Epithelial cell of proximal tubule (primary cell): ENCODE data around the gene EXOC6. TPM values are rescaled to one million over a fixed set of nuclear protein-coding genes. Genes with fewer than 3 reads are reported as not detected.

ENCODE experiments used
- DNase-seq: peaks from one replicate; pipeline ENCODE4 v3.0.0-alpha.2; 2011; ENCODE audit warnings: low read depth
- H3K4me3 ChIP-seq: 2 replicates; pipeline ENCODE4 v1.5.1; 2011; ENCODE audit warnings: low read depth, mild to moderate bottlenecking, low read length
- total RNA-seq: library from RNA; depleted of rRNA; stranded (reverse); fragments of >200 nt; gene quantifications from 2 replicates; pipeline ENCODE4 v1.2.3, GENCODE V29; 2015
- TF ChIP-seq, protein P1 (sequence below): conservative IDR thresholded peaks from 2 replicates; pipeline ENCODE4 v1.5.1; 2012; ENCODE audit warnings: low read depth, mild to moderate bottlenecking, low read length

EXOC6 gene
- total RNA-seq, 1 donor from 2014 or later, result 12.1 TPM

DNA sequence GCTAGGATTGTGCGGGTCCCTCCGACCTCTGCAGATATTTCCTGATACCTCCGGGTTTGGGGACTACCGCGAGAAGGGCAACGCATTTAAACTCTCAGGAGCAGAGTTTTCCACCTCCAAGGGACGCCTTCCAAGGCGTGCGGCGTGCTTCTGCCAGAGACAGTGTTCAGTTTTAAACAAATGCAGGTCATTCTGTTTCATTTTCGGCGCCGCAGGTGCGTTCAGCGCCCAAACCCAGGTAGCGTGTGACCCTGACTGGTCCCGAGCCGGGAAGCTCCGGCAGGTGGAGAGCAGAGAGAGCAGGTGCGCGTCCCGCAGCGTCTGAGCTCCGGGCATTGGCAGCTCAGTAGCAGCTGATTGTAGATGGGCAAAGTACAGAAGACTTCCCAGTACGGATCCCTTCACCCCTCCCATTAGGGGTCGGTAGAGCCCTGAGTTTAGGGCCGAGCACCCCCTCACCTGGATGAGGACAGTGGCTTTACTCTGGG, 223.9 kb downstream of the EXOC6 start:
- peak overlapping the region; percentile 57 for H3K4me3 ChIP-seq
- TF ChIP-seq, protein P1, sequence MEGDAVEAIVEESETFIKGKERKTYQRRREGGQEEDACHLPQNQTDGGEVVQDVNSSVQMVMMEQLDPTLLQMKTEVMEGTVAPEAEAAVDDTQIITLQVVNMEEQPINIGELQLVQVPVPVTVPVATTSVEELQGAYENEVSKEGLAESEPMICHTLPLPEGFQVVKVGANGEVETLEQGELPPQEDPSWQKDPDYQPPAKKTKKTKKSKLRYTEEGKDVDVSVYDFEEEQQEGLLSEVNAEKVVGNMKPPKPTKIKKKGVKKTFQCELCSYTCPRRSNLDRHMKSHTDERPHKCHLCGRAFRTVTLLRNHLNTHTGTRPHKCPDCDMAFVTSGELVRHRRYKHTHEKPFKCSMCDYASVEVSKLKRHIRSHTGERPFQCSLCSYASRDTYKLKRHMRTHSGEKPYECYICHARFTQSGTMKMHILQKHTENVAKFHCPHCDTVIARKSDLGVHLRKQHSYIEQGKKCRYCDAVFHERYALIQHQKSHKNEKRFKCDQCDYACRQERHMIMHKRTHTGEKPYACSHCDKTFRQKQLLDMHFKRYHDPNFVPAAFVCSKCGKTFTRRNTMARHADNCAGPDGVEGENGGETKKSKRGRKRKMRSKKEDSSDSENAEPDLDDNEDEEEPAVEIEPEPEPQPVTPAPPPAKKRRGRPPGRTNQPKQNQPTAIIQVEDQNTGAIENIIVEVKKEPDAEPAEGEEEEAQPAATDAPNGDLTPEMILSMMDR, result no peak
- DNase-seq, result no peak

GRCh38 chr10:93072713-93073538, 224.6 kb downstream of the EXOC6 start:
- TF ChIP-seq, protein P1, result no peak
- H3K4me3 ChIP-seq, result peak overlapping the region; percentile 57
- no peak for DNase-seq

DNA sequence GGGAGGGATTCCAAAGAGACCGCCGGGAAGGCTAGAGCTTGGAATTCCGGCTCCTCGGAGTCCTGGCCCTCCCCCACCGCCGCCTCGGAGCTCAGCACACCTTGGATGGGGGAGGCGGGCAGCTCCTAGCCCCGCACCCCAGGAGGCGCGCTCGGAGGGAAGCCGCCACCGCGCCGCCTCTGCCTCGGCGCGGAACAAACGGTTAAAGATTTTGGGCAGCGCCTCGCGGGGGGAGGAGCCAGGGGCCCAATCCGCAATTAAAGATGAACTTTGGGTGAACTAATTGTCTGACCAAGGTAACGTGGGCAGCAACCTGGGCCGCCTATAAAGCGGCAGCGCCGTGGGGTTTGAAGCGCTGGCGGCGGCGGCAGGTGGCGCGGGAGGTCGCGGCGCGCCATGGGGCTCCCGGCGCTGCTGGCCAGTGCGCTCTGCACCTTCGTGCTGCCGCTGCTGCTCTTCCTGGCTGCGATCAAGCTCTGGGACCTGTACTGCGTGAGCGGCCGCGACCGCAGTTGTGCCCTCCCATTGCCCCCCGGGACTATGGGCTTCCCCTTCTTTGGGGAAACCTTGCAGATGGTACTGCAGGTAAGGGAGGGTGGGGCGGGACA, 225.3 kb downstream of the EXOC6 start, which contains the start of gene CYP26A1:
CYP26A1 (plus strand) TSS at position 355 of the 608 bp plus-strand sequence; CDS start at position 397, 42 bp downstream.
- DNase-seq, result no peak
- TF ChIP-seq, protein P1, result no peak
- peak within 1 kb of the TSS; percentile 8 for H3K4me3 ChIP-seq

GRCh38 chr10:93074147-93074596, 225.9 kb downstream of the EXOC6 start:
- TF ChIP-seq, protein P1, result no peak
- DNase-seq, result no peak
- no peak overlapping the region for H3K4me3 ChIP-seq

DNA sequence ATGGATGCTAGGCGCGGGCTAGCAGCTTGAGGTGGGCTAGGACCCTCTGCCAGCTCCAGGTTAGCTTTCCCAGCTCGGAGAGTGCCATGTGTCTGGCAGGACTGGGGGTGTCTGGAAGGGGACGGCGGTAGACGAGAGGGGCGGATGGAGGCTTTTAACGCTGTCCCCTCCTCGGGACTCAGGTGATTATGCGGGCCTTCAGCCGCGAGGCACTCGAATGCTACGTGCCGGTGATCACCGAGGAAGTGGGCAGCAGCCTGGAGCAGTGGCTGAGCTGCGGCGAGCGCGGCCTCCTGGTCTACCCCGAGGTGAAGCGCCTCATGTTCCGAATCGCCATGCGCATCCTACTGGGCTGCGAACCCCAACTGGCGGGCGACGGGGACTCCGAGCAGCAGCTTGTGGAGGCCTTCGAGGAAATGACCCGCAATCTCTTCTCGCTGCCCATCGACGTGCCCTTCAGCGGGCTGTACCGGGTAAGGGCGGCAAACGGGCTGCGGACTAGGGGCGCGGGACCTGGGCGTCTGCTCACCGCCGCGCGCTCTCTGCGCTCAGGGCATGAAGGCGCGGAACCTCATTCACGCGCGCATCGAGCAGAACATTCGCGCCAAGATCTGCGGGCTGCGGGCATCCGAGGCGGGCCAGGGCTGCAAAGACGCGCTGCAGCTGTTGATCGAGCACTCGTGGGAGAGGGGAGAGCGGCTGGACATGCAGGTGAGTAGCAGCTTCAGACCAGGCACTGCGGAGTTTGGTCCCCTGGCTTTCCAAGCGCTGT, 226.5 kb downstream of the EXOC6 start:
- H3K4me3 ChIP-seq, result no peak overlapping the region

More for the DNA sequence above, 226.5 kb downstream of the EXOC6 start:
- TF ChIP-seq, protein P1, result no peak
- no peak for DNase-seq
